ENCODE results near the gene ZNF280C.
"Not testable (repeated sequence)": the region's sequence is repeated elsewhere in the genome, so short reads cannot be mapped to it uniquely, and the experiment has no call there.

Gene ZNF280C

DNA sequence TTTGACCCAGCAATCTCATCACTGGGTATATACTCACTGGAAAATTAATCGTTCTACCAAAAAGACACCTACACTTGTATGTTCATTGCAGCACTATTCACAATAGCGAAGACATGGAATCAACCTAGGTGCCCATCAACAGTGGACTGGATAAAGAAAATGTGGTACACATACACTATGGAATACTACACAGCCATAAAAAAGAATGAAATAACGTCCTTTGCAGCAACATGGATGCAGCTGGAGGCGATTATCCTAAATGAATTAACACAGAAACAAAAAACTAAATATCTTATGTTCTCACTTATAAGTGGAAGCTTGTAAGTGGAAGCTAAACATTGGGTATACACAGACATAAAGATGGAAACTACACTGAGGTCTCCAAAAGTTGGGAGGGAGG is 37.5 kb downstream of the ZNF280C start:
- H3K4me3 ChIP-seq (ENCODE audit: control insufficient read depth in 1 of 7, extremely low read depth in 1 of 7, insufficient read depth in 4 of 7, low read depth in 2 of 7, low read length in 6 of 7); POLR2A ChIA-PET; H3K27me3 ChIP-seq (replicated peaks in 2 of 5; ENCODE audit: control insufficient read depth in 4 of 5, insufficient read depth in 5 of 5, low read length in 4 of 5); H3K27ac ChIP-seq (ENCODE audit: insufficient read depth in 1 of 2, low read depth in 1 of 2, low read length in 2 of 2, poor library complexity in 1 of 2, severe bottlenecking in 2 of 2); DNase-seq; CTCF ChIA-PET; H3K4me1 ChIP-seq (ENCODE audit: control extremely low read depth in 1 of 4, control insufficient read depth in 4 of 4, insufficient read depth in 4 of 4, low read length in 3 of 4); H3K9me3 ChIP-seq (ENCODE audit: control extremely low read depth in 1 of 5, control insufficient read depth in 4 of 5, insufficient read depth in 2 of 5, low read depth in 1 of 5, low read length in 4 of 5): not testable (repeated sequence)
- peaks cover 0 to 24% (median 6%) of the 10 kb centered on the region in 4 experiments for H3K36me3 ChIP-seq (ENCODE audit: control insufficient read depth in 4 of 4, insufficient read depth in 4 of 4, low read length in 3 of 4)
- 80% methylated on average over 1 of the region's 4 CpGs for WGBS (ENCODE audit: insufficient coverage)

- 100% methylated on average over 1 of the region's 2 CpGs for WGBS (ENCODE audit: insufficient coverage)
- Histone ChIP-seq H3K36me3 (ENCODE audit: control insufficient read depth in 4 of 4, insufficient read depth in 4 of 4, low read length in 3 of 4) (peaks cover 0 to 30% (median 9%) of the 10 kb centered on the region in 4 experiments), H3K9me3 (ENCODE audit: control extremely low read depth in 1 of 5, control insufficient read depth in 4 of 5, insufficient read depth in 2 of 5, low read depth in 1 of 5, low read length in 4 of 5) (peaks cover 0 to 5% (median 0%) of the 10 kb centered on the region in 5 experiments), H3K4me3 (ENCODE audit: control insufficient read depth in 1 of 7, extremely low read depth in 1 of 7, insufficient read depth in 4 of 7, low read depth in 2 of 7, low read length in 6 of 7) (no peak overlapping the region), H3K4me1 (ENCODE audit: control extremely low read depth in 1 of 4, control insufficient read depth in 4 of 4, insufficient read depth in 4 of 4, low read length in 3 of 4) (no peaks in the 10 kb centered on the region), H3K27me3 (replicated peaks in 2 of 5; ENCODE audit: control insufficient read depth in 4 of 5, insufficient read depth in 5 of 5, low read length in 4 of 5) (peaks cover 0 to 2% (median 0%) of the 10 kb centered on the region in 5 experiments), H3K27ac (ENCODE audit: insufficient read depth in 1 of 2, low read depth in 1 of 2, low read length in 2 of 2, poor library complexity in 1 of 2, severe bottlenecking in 2 of 2) (no peak overlapping the region)
- CTCF ChIA-PET: no interaction called here
- DNase-seq: no peak
- POLR2A ChIA-PET: no interaction called here
Observed at GRCh38 chrX:130228871-130229270, 39.8 kb downstream of the ZNF280C start.

GRCh38 chrX:130224810-130225209 is 43.9 kb downstream of the ZNF280C start:
- H3K27ac ChIP-seq (ENCODE audit: insufficient read depth in 1 of 2, low read depth in 1 of 2, low read length in 2 of 2, poor library complexity in 1 of 2, severe bottlenecking in 2 of 2): no peak overlapping the region
- POLR2A ChIA-PET: interaction anchor here (0.7 kb wide), 1 partner anchor 77 kb away, joined by 3 read pairs; no protein-coding TSS in a partner anchor
- H3K4me1 ChIP-seq (ENCODE audit: control extremely low read depth in 1 of 4, control insufficient read depth in 4 of 4, insufficient read depth in 4 of 4, low read length in 3 of 4): no peaks in the 10 kb centered on the region
- peaks cover 0 to 20% (median 5%) of the 10 kb centered on the region in 4 experiments for H3K36me3 ChIP-seq (ENCODE audit: control insufficient read depth in 4 of 4, insufficient read depth in 4 of 4, low read length in 3 of 4)
- peaks cover 0 to 2% (median 0%) of the 10 kb centered on the region in 5 experiments for H3K27me3 ChIP-seq (replicated peaks in 2 of 5; ENCODE audit: control insufficient read depth in 4 of 5, insufficient read depth in 5 of 5, low read length in 4 of 5)
- no peaks in the 10 kb centered on the region for H3K9me3 ChIP-seq (ENCODE audit: control extremely low read depth in 1 of 5, control insufficient read depth in 4 of 5, insufficient read depth in 2 of 5, low read depth in 1 of 5, low read length in 4 of 5)
- WGBS (ENCODE audit: insufficient coverage): 94% methylated on average over 2 of the region's 2 CpGs
- no peak for DNase-seq
- no peak overlapping the region for H3K4me3 ChIP-seq (ENCODE audit: control insufficient read depth in 1 of 7, extremely low read depth in 1 of 7, insufficient read depth in 4 of 7, low read depth in 2 of 7, low read length in 6 of 7)
- CTCF ChIA-PET: interaction anchor here (0.7 to 1.4 kb wide), 3 partner anchors 9 to 81 kb away, joined by 3 to 4 read pairs (median 3); no protein-coding TSS in a partner anchor

GRCh38 chrX:130216320-130216719 is 52.4 kb downstream of the ZNF280C start:
- Histone ChIP-seq H3K36me3 (ENCODE audit: control insufficient read depth in 4 of 4, insufficient read depth in 4 of 4, low read length in 3 of 4) (peaks cover 0 to 12% (median 3%) of the 10 kb centered on the region in 4 experiments), H3K27ac (ENCODE audit: insufficient read depth in 1 of 2, low read depth in 1 of 2, low read length in 2 of 2, poor library complexity in 1 of 2, severe bottlenecking in 2 of 2) (no peak overlapping the region), H3K4me3 (ENCODE audit: control insufficient read depth in 1 of 7, extremely low read depth in 1 of 7, insufficient read depth in 4 of 7, low read depth in 2 of 7, low read length in 6 of 7) (no peak overlapping the region), H3K27me3 (replicated peaks in 2 of 5; ENCODE audit: control insufficient read depth in 4 of 5, insufficient read depth in 5 of 5, low read length in 4 of 5) (no peaks in the 10 kb centered on the region), H3K9me3 (ENCODE audit: control extremely low read depth in 1 of 5, control insufficient read depth in 4 of 5, insufficient read depth in 2 of 5, low read depth in 1 of 5, low read length in 4 of 5) (no peaks in the 10 kb centered on the region), H3K4me1 (ENCODE audit: control extremely low read depth in 1 of 4, control insufficient read depth in 4 of 4, insufficient read depth in 4 of 4, low read length in 3 of 4) (no peaks in the 10 kb centered on the region)
- peak in 2 of 3 donors; percentile 13 for DNase-seq
- ChIA-PET POLR2A (no interaction called here), CTCF (no interaction called here)
- WGBS (ENCODE audit: insufficient coverage): 40% methylated on average over 1 of the region's 4 CpGs

DNA sequence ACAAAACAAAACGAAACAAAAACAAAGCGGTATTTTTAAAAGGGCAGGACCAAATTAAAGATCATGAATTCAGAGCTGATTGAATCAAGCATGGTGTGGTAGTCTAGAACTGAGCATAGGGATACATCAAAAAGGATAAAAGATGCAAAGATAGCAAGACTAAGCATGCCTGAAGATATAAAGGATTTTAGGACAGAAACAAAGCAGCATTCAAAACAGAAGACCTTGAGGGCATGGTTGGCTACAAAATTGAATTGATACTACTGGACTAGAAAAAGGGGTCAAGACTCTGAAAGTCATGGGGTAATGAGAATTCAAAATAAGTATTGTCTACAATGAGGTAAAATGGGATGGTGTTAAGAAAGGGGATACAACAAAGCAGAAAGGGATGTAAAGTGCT is 55.3 kb downstream of the ZNF280C start:
- no peak for DNase-seq
- WGBS (ENCODE audit: insufficient coverage): 100% methylated on average over 1 of the region's 2 CpGs
- no peaks in the 10 kb centered on the region for H3K9me3 ChIP-seq (ENCODE audit: control extremely low read depth in 1 of 5, control insufficient read depth in 4 of 5, insufficient read depth in 2 of 5, low read depth in 1 of 5, low read length in 4 of 5)
- H3K27me3 ChIP-seq (replicated peaks in 2 of 5; ENCODE audit: control insufficient read depth in 4 of 5, insufficient read depth in 5 of 5, low read length in 4 of 5): no peaks in the 10 kb centered on the region
- no peak overlapping the region for H3K27ac ChIP-seq (ENCODE audit: insufficient read depth in 1 of 2, low read depth in 1 of 2, low read length in 2 of 2, poor library complexity in 1 of 2, severe bottlenecking in 2 of 2)
- no peaks in the 10 kb centered on the region for H3K4me1 ChIP-seq (ENCODE audit: control extremely low read depth in 1 of 4, control insufficient read depth in 4 of 4, insufficient read depth in 4 of 4, low read length in 3 of 4)
- peaks cover 0 to 20% (median 6%) of the 10 kb centered on the region in 4 experiments for H3K36me3 ChIP-seq (ENCODE audit: control insufficient read depth in 4 of 4, insufficient read depth in 4 of 4, low read length in 3 of 4)
- CTCF ChIA-PET: no interaction called here
- POLR2A ChIA-PET: no interaction called here
- H3K4me3 ChIP-seq (ENCODE audit: control insufficient read depth in 1 of 7, extremely low read depth in 1 of 7, insufficient read depth in 4 of 7, low read depth in 2 of 7, low read length in 6 of 7): no peak overlapping the region

GRCh38 chrX:130212371-130212770 is 56.3 kb downstream of the ZNF280C start:
- WGBS (ENCODE audit: insufficient coverage): no CpG with 5 or more reads among the region's 1 CpG
- DNase-seq: no peak
- Histone ChIP-seq H3K9me3 (ENCODE audit: control extremely low read depth in 1 of 5, control insufficient read depth in 4 of 5, insufficient read depth in 2 of 5, low read depth in 1 of 5, low read length in 4 of 5) (no peaks in the 10 kb centered on the region), H3K27me3 (replicated peaks in 2 of 5; ENCODE audit: control insufficient read depth in 4 of 5, insufficient read depth in 5 of 5, low read length in 4 of 5) (no peaks in the 10 kb centered on the region), H3K36me3 (ENCODE audit: control insufficient read depth in 4 of 4, insufficient read depth in 4 of 4, low read length in 3 of 4) (peaks cover 0 to 20% (median 6%) of the 10 kb centered on the region in 4 experiments), H3K4me3 (ENCODE audit: control insufficient read depth in 1 of 7, extremely low read depth in 1 of 7, insufficient read depth in 4 of 7, low read depth in 2 of 7, low read length in 6 of 7) (no peak overlapping the region), H3K4me1 (ENCODE audit: control extremely low read depth in 1 of 4, control insufficient read depth in 4 of 4, insufficient read depth in 4 of 4, low read length in 3 of 4) (no peaks in the 10 kb centered on the region), H3K27ac (ENCODE audit: insufficient read depth in 1 of 2, low read depth in 1 of 2, low read length in 2 of 2, poor library complexity in 1 of 2, severe bottlenecking in 2 of 2) (no peak overlapping the region)
- ChIA-PET POLR2A (no interaction called here), CTCF (no interaction called here)

DNA sequence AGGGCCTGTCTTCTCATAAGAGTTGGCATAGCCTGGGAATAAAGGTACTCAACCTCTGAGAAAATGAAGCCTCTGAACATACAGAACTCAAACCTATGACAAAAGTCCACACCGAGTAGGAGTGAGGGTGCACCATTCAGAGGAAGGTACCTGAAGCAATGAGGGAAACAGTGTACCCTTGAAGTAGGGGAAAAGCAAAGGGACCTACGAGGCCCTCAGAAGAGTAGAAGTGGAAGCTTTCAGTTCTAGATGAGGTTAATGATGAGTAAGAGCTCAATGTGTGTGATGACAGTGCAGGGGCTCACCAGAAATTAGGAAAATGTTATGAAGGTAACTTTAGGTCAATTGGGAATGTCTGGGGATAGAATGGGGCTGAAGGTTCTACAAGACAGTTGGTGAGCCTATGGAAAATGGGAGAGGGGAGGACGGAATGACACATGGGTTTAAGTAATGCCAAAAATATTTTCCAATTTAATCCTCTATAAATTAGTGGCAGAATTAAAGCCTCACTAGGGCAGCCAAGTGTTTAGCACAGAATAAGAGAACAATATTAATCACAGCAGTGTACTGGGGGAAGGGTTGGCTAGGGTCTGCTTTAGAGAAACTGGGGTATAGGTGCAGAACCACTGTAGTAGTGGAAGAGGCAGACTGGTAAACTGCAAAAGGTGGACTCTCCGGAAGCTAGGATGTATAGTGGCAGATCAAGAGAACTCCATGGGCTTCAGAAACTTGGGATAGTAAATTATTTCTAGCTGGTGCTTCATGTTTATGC is 57.1 kb downstream of the ZNF280C start:
- CTCF ChIA-PET: interaction anchor here (1.6 kb wide), 1 partner anchor 9 kb away, joined by 3 read pairs; no protein-coding TSS in a partner anchor
- no peak for DNase-seq
- no peaks in the 10 kb centered on the region for H3K4me1 ChIP-seq (ENCODE audit: control extremely low read depth in 1 of 4, control insufficient read depth in 4 of 4, insufficient read depth in 4 of 4, low read length in 3 of 4)
- 95% methylated on average over 3 of the region's 4 CpGs for WGBS (ENCODE audit: insufficient coverage)
- POLR2A ChIA-PET: no interaction called here
- peaks cover 0 to 16% (median 6%) of the 10 kb centered on the region in 4 experiments for H3K36me3 ChIP-seq (ENCODE audit: control insufficient read depth in 4 of 4, insufficient read depth in 4 of 4, low read length in 3 of 4)
- no peak overlapping the region for H3K4me3 ChIP-seq (ENCODE audit: control insufficient read depth in 1 of 7, extremely low read depth in 1 of 7, insufficient read depth in 4 of 7, low read depth in 2 of 7, low read length in 6 of 7)
- no peaks in the 10 kb centered on the region for H3K9me3 ChIP-seq (ENCODE audit: control extremely low read depth in 1 of 5, control insufficient read depth in 4 of 5, insufficient read depth in 2 of 5, low read depth in 1 of 5, low read length in 4 of 5)
- H3K27me3 ChIP-seq (replicated peaks in 2 of 5; ENCODE audit: control insufficient read depth in 4 of 5, insufficient read depth in 5 of 5, low read length in 4 of 5): no peaks in the 10 kb centered on the region
- H3K27ac ChIP-seq (ENCODE audit: insufficient read depth in 1 of 2, low read depth in 1 of 2, low read length in 2 of 2, poor library complexity in 1 of 2, severe bottlenecking in 2 of 2): no peak overlapping the region
